K562 (cell line): Measurements from ENCODE around the gene THADA.

ENCODE experiments used
- BRF2 ChIP-seq: IDR thresholded peaks from 3 replicates; pipeline ENCODE4 v1.6.1; 2011; ENCODE audit warnings: borderline replicate concordance, mild to moderate bottlenecking; ENCODE audit not compliant: insufficient read length, insufficient read depth
- NBN ChIP-seq: fragments of 450-650 bp; IDR thresholded peaks from 2 replicates; pipeline ENCODE4 v1.6.1; 2016; ENCODE audit warnings: low read depth, mild to moderate bottlenecking
- ZBTB7A ChIP-seq: IDR thresholded peaks from 2 replicates; pipeline ENCODE4 v1.6.1; 2011; ENCODE audit warnings: low read depth, mild to moderate bottlenecking, low read length, moderate library complexity, borderline replicate concordance; ENCODE audit not compliant: control insufficient read depth

- TF ChIP-seq ZBTB7A (no peak), NBN (no peak), BRF2 (no peak)
Observed at GRCh38 chr2:43383533-43383932, 212.3 kb downstream of the THADA start.
